SK-N-MC (cell line): ENCODE measurements around the gene DDX39B.

Source experiments
- DNase-seq: peaks from one replicate; pipeline ENCODE4 v3.0.0-alpha.2; 2011; ENCODE audit warnings: low read depth, low spot score
- H3K27ac ChIP-seq: fragments of 200-600 bp; sonication (generic); 2 replicates; pipeline ENCODE4 v1.5.1; 2016; ENCODE audit warnings: mixed run types
- H3K36me3 ChIP-seq: fragments of 200-600 bp; sonication (generic); 2 replicates; pipeline ENCODE4 v1.6.1; 2017; ENCODE audit warnings: antibody characterized with exemption, low read length, mixed read lengths; ENCODE audit not compliant: insufficient read depth
- H3K4me3 ChIP-seq: fragments of 200-600 bp; sonication (generic); 2 replicates; pipeline ENCODE4 v1.5.1; 2016
- H3K9ac ChIP-seq: fragments of 200-600 bp; sonication (generic); 2 replicates; pipeline ENCODE4 v1.8.0; 2017; ENCODE audit warnings: mixed run types, mixed read lengths; ENCODE audit not compliant: insufficient read length
- H3K9me3 ChIP-seq: fragments of 200-600 bp; sonication (generic); 2 replicates; pipeline ENCODE4 v1.6.1; 2017; ENCODE audit warnings: low read depth, mild to moderate bottlenecking, antibody characterized with exemption, low read length, moderate library complexity, mixed read lengths
- EZH2 ChIP-seq: fragments of 200-600 bp; sonication (generic); IDR thresholded peaks from one replicate; pipeline ENCODE4 v1.6.1; 2017; ENCODE audit warnings: antibody characterized with exemption
- FOXP2 ChIP-seq: optimal IDR thresholded peaks from 2 replicates; pipeline ENCODE3; 2011; ENCODE audit warnings: mild to moderate bottlenecking, moderate library complexity; ENCODE audit not compliant: insufficient read depth; ENCODE audit errors: extremely low read length, control extremely low read depth
- POLR2AphosphoS5 ChIP-seq: IDR thresholded peaks from 2 replicates; pipeline ENCODE4 v1.6.1; 2012; ENCODE audit warnings: mild to moderate bottlenecking, low read depth, low read length, borderline replicate concordance

DDX39B gene

DNA sequence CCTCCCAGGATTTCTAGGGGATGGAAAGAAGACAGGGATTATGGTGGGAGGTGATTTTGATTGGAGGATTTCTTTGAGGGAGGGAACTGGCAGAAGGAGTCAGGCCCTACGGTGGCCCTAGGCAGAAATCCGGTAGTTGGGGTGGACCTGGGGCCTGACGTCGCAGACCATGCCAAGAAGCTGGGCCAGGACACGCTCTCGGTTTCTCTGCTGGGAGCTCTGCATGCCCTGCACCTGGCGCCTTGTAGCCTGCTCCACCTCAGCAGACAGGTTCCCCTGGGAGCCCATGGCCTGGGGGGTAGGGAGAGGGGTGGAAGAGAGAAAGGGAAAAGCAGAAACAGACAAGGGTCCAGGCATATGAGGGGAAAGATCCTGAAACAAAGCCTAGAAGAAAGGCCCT, 3.5 kb upstream of the DDX39B start:
- TF ChIP-seq FOXP2 (no peak), EZH2 (no peak), POLR2AphosphoS5 (no peak)
- H3K27ac ChIP-seq, result no peak overlapping the region
- H3K9ac ChIP-seq, result no peak overlapping the region
- DNase-seq, result no peak
- H3K9me3 ChIP-seq, result no peaks in the 10 kb centered on the region
- peaks cover 22% of the 10 kb centered on the region for H3K36me3 ChIP-seq
- H3K4me3 ChIP-seq, result no peak overlapping the region

GRCh38 chr6:31544676-31545075, 2.9 kb upstream of the DDX39B start:
- TF ChIP-seq POLR2AphosphoS5 (no peak), FOXP2 (no peak), EZH2 (no peak)
- no peak overlapping the region for H3K27ac ChIP-seq
- no peaks in the 10 kb centered on the region for H3K9me3 ChIP-seq
- no peak for DNase-seq
- H3K36me3 ChIP-seq, result peaks cover 25% of the 10 kb centered on the region
- no peak overlapping the region for H3K4me3 ChIP-seq
- H3K9ac ChIP-seq, result no peak overlapping the region

GRCh38 chr6:31543639-31544038, 1.8 kb upstream of the DDX39B start:
- H3K4me3 ChIP-seq, result no peak overlapping the region
- H3K9me3 ChIP-seq, result no peaks in the 10 kb centered on the region
- no peak for DNase-seq
- TF ChIP-seq POLR2AphosphoS5, result no peak
- TF ChIP-seq EZH2, result no peak
- no peak for TF ChIP-seq FOXP2
- no peak overlapping the region for H3K27ac ChIP-seq
- H3K9ac ChIP-seq, result no peak overlapping the region
- H3K36me3 ChIP-seq, result peaks cover 25% of the 10 kb centered on the region

DNA sequence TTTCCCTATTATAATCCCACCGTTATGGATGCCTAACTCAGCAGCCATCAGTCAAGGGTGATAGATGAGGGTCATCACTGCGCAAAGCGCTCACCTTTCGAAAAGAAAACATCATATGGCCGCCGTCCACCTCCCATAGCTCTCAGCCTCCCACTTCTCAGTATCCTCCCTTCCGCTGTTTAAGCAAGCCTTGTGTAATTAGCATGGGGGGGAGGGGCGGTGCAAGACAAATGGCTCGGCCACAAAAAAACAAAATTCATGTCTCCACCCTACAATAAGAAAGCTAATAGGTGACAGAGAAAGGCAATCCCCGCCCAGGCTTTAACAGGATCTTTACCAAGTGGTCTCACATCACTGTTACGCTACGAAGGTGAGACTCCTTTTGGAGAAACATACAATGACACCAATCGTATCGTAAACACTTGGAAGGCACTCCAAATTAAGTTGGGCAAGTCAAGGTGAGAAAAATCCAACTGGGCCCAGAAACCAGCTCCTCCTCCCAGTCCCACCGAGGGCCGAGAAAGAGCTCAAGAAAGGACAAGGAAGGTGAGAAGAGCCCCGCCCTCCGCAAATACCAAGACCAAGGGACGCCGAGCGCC, 645 bp downstream of the DDX39B start:
- TF ChIP-seq FOXP2, result no peak
- Histone ChIP-seq H3K9ac (peak overlapping the region; percentile 99), H3K4me3 (peak overlapping the region; percentile 91), H3K9me3 (no peaks in the 10 kb centered on the region), H3K36me3 (peaks cover 49% of the 10 kb centered on the region), H3K27ac (peak overlapping the region; percentile 96)
- no peak for DNase-seq

DNA sequence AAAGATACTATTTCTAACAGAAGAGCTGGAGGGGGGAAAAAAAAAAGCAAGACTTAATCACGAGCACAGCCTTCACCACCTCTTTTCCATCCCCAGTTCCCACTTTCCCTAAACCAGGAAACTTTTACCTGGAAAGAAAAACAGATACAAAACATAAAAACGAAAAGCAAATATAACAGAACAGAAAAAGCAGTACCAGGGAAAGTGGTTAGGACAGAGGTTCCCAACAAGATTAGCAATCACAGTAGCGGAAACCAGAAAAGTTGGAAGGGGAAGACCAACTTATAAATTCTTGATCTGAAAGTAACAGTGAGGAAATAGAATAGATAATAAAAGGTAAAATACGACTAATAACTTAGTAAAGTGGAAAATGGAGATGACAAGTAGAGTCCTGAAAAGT, 1.2 kb downstream of the DDX39B start:
- H3K4me3 ChIP-seq, result peak overlapping the region; percentile 91
- no peak for DNase-seq
- H3K9ac ChIP-seq, result peak overlapping the region; percentile 99
- peak overlapping the region; percentile 96 for H3K27ac ChIP-seq
- TF ChIP-seq EZH2, result no peak
- TF ChIP-seq POLR2AphosphoS5, result no peak; the same call in 1 of the 2 replicates
- no peak for TF ChIP-seq FOXP2
- H3K36me3 ChIP-seq, result peaks cover 54% of the 10 kb centered on the region
- no peaks in the 10 kb centered on the region for H3K9me3 ChIP-seq

DNA sequence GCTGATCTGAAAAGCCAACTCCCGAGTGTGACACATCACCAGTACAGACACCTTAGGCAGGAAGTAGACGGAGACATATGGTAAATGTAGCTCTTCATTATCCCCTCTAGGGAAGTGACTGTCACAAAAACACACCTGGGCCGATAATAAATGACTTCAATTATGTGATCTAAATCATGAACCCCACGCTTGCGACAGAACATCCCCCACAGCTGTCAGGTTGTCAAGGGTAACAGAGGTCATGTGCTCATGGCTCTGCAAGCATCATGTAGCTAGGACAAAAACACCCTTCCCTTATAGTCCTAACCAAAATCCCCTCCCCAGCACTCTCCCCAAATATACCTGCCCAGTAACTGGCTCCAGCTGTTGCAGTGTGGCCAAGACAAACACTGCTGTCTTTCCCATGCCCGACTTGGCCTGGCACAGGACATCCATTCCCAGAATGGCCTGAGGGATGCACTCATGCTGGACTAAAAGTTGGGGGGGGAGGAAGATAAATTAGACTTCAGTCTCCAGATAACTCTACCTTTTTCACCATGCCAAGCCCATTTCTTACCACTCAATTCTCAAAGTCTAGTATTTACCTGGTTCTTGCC, 2.9 kb downstream of the DDX39B start:
- H3K4me3 ChIP-seq, result peak overlapping the region; percentile 91
- no peak for DNase-seq
- H3K27ac ChIP-seq, result no peak overlapping the region
- no peak for TF ChIP-seq EZH2
- TF ChIP-seq FOXP2, result no peak
- peak; percentile 38; the same call in 1 of the 2 replicates for TF ChIP-seq POLR2AphosphoS5
- H3K9ac ChIP-seq, result peak overlapping the region; percentile 99
- no peaks in the 10 kb centered on the region for H3K9me3 ChIP-seq
- H3K36me3 ChIP-seq, result peaks cover 72% of the 10 kb centered on the region

GRCh38 chr6:31535538-31536324, 6.1 kb downstream of the DDX39B start:
- Histone ChIP-seq H3K4me3 (no peak overlapping the region), H3K27ac (no peak overlapping the region), H3K9ac (no peak overlapping the region), H3K36me3 (peaks cover 100% of the 10 kb centered on the region), H3K9me3 (no peaks in the 10 kb centered on the region)
- no peak for DNase-seq
- 0 out of 2 replicates have a peak, but pooled peaks have one; percentile 5 for TF ChIP-seq POLR2AphosphoS5
- TF ChIP-seq EZH2, result no peak

GRCh38 chr6:31534521-31535040, 7.2 kb downstream of the DDX39B start:
- Histone ChIP-seq H3K9me3 (no peaks in the 10 kb centered on the region), H3K9ac (no peak overlapping the region), H3K4me3 (no peak overlapping the region), H3K36me3 (peaks cover 100% of the 10 kb centered on the region), H3K27ac (no peak overlapping the region)
- TF ChIP-seq EZH2, result no peak
- TF ChIP-seq POLR2AphosphoS5, result no peak
- TF ChIP-seq FOXP2, result no peak
- no peak for DNase-seq
